B cell (primary cell): ENCODE results near the gene XPNPEP3.

Experiments
- CTCF ChIP-seq: fragments of 200-600 bp; IDR thresholded peaks from one replicate; pipeline ENCODE4 v1.8.0; 2022; ENCODE audit warnings: antibody characterized with exemption, mild to moderate bottlenecking
- EZH2 ChIP-seq: IDR thresholded peaks from 2 replicates; pipeline ENCODE4 v1.6.1; 2012; ENCODE audit warnings: borderline replicate concordance, low read depth, mild to moderate bottlenecking, moderate library complexity, low read length; ENCODE audit not compliant: insufficient read depth, poor library complexity, severe bottlenecking

GRCh38 chr22:40856513-40857308, at the start of gene XPNPEP3, which contains the start of gene ST13:
- TF ChIP-seq CTCF (peak; percentile 71), EZH2 (no peak)
